Mesendoderm (in vitro differentiated cells): Measurements from ENCODE around the gene TJAP1.

ENCODE experiments used
- DNase-seq: peaks from one replicate; pipeline ENCODE4 v3.0.0; 2013
- H2AK5ac ChIP-seq: 2 replicates; pipeline ENCODE4 v1.6.1; 2013; ENCODE audit warnings: low read length, inconsistent platforms
- H2BK120ac ChIP-seq: 2 replicates; pipeline ENCODE4 v1.6.1; 2013; ENCODE audit warnings: low read depth, mild to moderate bottlenecking, low read length, moderate library complexity, mixed read lengths
- H2BK15ac ChIP-seq: replicated peaks from 2 replicates; pipeline ENCODE4 v1.6.1; 2013; ENCODE audit warnings: low read depth, mild to moderate bottlenecking, moderate library complexity
- H2BK5ac ChIP-seq: 2 replicates; pipeline ENCODE4 v1.6.1; 2013; ENCODE audit warnings: low read length, inconsistent platforms
- H3K18ac ChIP-seq: 2 replicates; pipeline ENCODE4 v1.6.1; 2013; ENCODE audit warnings: mild to moderate bottlenecking, low read length, mixed read lengths
- H3K23ac ChIP-seq: one replicate; pipeline ENCODE4 v1.6.1; 2013; ENCODE audit warnings: low read length
- H3K27ac ChIP-seq: 2 replicates; pipeline ENCODE4 v1.5.1; 2013; ENCODE audit warnings: low read depth, mild to moderate bottlenecking, inconsistent platforms, low read length, moderate library complexity
- H3K27me3 ChIP-seq: 2 replicates; pipeline ENCODE4 v1.6.1; 2013; ENCODE audit warnings: low read length, control low read depth, mild to moderate bottlenecking, inconsistent platforms; ENCODE audit not compliant: insufficient read depth, poor library complexity
- H3K36me3 ChIP-seq: 2 replicates; pipeline ENCODE4 v1.6.1; 2013; ENCODE audit warnings: low read length, inconsistent platforms; ENCODE audit not compliant: control insufficient read depth, insufficient read depth
- H3K4ac ChIP-seq: one replicate; pipeline ENCODE4 v1.6.1; 2013; ENCODE audit warnings: low read depth, mild to moderate bottlenecking, low read length, moderate library complexity
- H3K4me1 ChIP-seq: 2 replicates; pipeline ENCODE4 v1.6.1; 2013; ENCODE audit warnings: low read depth, low read length, inconsistent platforms; ENCODE audit not compliant: control insufficient read depth
- H3K4me2 ChIP-seq: 2 replicates; pipeline ENCODE4 v1.6.1; 2013; ENCODE audit warnings: low read length
- H3K4me3 ChIP-seq: 2 replicates; pipeline ENCODE4 v1.5.1; 2013; ENCODE audit warnings: mild to moderate bottlenecking, low read length
- H3K56ac ChIP-seq: one replicate; pipeline ENCODE4 v1.6.1; 2013; ENCODE audit warnings: low read length
- H3K79me1 ChIP-seq: 2 replicates; pipeline ENCODE4 v1.6.1; 2013; ENCODE audit warnings: low read length, inconsistent platforms
- H3K79me2 ChIP-seq: 2 replicates; pipeline ENCODE4 v1.6.1; 2013; ENCODE audit warnings: mild to moderate bottlenecking, low read length; ENCODE audit not compliant: control insufficient read depth, insufficient read depth
- H3K9ac ChIP-seq: 2 replicates; pipeline ENCODE4 v1.6.1; 2013; ENCODE audit warnings: low read length, inconsistent platforms
- H4K5ac ChIP-seq: one replicate; pipeline ENCODE4 v1.6.1; 2013; ENCODE audit warnings: low read length
- H4K8ac ChIP-seq: one replicate; pipeline ENCODE4 v1.6.1; 2013; ENCODE audit warnings: low read depth, mild to moderate bottlenecking, control low read depth, low read length, moderate library complexity
- WGBS: extraction: QIAGEN DNeasy Blood & Tissue Kit; methylation state at CpG from one replicate; pipeline ENCODE4 v1.1.7; 2013; ENCODE audit warnings: low lambda C conversion rate, missing lambda C conversion rate; ENCODE audit not compliant: insufficient coverage; ENCODE audit errors: extremely low coverage; 5-methylcytosine and 5-hydroxymethylcytosine counted together

The TJAP1 gene

DNA sequence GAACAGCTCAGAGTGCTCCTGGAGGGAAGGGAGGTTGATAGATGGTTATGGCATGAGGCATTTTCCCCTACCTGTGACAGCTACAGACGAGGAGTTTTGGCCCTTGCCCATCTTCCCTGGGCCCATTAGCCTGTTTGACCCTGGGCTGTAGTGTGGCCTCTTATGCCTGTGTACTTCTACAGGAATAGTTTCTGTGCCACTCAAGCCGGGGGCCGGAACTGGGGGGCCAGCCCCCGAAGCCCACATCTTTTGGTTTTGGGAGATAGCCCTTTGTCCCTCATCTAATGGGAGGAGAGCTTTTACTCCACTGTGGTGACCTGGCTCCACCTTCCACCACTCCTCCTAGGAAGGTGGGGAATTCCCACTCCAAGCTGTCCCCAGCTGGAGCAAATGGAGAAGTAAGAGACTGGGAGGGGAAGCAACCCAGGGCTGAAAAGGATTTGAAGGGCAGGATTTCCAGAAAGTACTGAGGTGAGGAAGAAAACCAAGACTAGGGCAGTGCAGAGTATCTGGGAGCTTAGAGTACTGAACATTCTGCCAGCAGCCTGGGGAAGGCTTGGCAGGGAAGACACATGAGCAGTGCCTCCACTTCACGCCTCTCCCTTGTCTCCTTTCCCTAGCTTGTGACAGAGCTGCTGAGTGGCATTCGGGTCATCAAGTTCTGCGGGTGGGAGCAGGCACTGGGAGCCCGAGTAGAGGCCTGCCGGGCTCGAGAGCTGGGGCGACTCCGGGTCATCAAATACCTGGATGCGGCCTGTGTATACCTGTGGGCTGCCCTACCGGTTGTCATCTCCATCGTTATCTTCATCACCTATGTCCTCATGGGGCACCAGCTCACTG lies 43.1 kb upstream of the TJAP1 start:
- Histone ChIP-seq H2BK5ac (no peak overlapping the region), H2BK120ac (no peak overlapping the region), H2AK5ac (no peak overlapping the region), H3K18ac (no peak overlapping the region), H3K4me1 (no peaks in the 10 kb centered on the region), H3K79me1 (no peaks in the 10 kb centered on the region), H3K27me3 (no peaks in the 10 kb centered on the region), H3K4me2 (no peak overlapping the region), H3K9ac (no peak overlapping the region), H2BK15ac (no peak overlapping the region), H3K4me3 (no peak overlapping the region), H3K56ac (no peak overlapping the region), H4K5ac (no peak overlapping the region), H4K8ac (no peak overlapping the region), H3K4ac (no peak overlapping the region), H3K23ac (no peak overlapping the region), H3K27ac (no peak overlapping the region), H3K36me3 (no peaks in the 10 kb centered on the region), H3K79me2 (no peaks in the 10 kb centered on the region)
- WGBS, result no CpG with 5 or more reads among the region's 15 CpGs
- no peak for DNase-seq

- Histone ChIP-seq H4K8ac (no peak overlapping the region), H3K27ac (no peak overlapping the region), H2BK120ac (no peak overlapping the region), H3K56ac (no peak overlapping the region), H3K36me3 (no peaks in the 10 kb centered on the region), H3K79me2 (no peaks in the 10 kb centered on the region), H3K27me3 (no peaks in the 10 kb centered on the region), H4K5ac (no peak overlapping the region), H2BK5ac (no peak overlapping the region), H3K4me1 (no peaks in the 10 kb centered on the region), H3K9ac (no peak overlapping the region), H3K79me1 (no peaks in the 10 kb centered on the region), H3K4ac (no peak overlapping the region), H2BK15ac (no peak overlapping the region), H3K23ac (no peak overlapping the region), H2AK5ac (no peak overlapping the region), H3K4me2 (no peak overlapping the region), H3K18ac (no peak overlapping the region), H3K4me3 (no peak overlapping the region)
- no CpG with 5 or more reads among the region's 4 CpGs for WGBS
- no peak for DNase-seq
Measured at GRCh38 chr6:43434943-43435342, 42.4 kb upstream of the TJAP1 start.

- Histone ChIP-seq H3K18ac (no peak overlapping the region), H2AK5ac (no peak overlapping the region), H3K23ac (no peak overlapping the region), H3K4ac (no peak overlapping the region), H4K5ac (no peak overlapping the region), H4K8ac (no peak overlapping the region), H3K4me3 (no peak overlapping the region), H3K79me1 (no peaks in the 10 kb centered on the region), H3K9ac (no peak overlapping the region), H3K79me2 (no peaks in the 10 kb centered on the region), H3K27me3 (no peaks in the 10 kb centered on the region), H2BK120ac (no peak overlapping the region), H2BK5ac (no peak overlapping the region), H3K56ac (no peak overlapping the region), H3K27ac (no peak overlapping the region), H3K4me2 (no peak overlapping the region), H2BK15ac (no peak overlapping the region), H3K4me1 (no peaks in the 10 kb centered on the region), H3K36me3 (peaks cover 1% of the 10 kb centered on the region)
- no peak for DNase-seq
- WGBS, result no CpG with 5 or more reads among the region's 9 CpGs
Measured at GRCh38 chr6:43435682-43436437, 41.5 kb upstream of the TJAP1 start.

- no peak overlapping the region for H3K18ac ChIP-seq
- H2BK15ac ChIP-seq, result no peak overlapping the region
- H2AK5ac ChIP-seq, result no peak overlapping the region
- no peak overlapping the region for H3K56ac ChIP-seq
- no peaks in the 10 kb centered on the region for H3K4me1 ChIP-seq
- no peaks in the 10 kb centered on the region for H3K79me2 ChIP-seq
- H4K5ac ChIP-seq, result no peak overlapping the region
- no peak overlapping the region for H3K23ac ChIP-seq
- no peak overlapping the region for H3K4me3 ChIP-seq
- DNase-seq, result peak; percentile 17
- no peaks in the 10 kb centered on the region for H3K79me1 ChIP-seq
- H3K4ac ChIP-seq, result no peak overlapping the region
- no peak overlapping the region for H2BK5ac ChIP-seq
- no peak overlapping the region for H4K8ac ChIP-seq
- H3K9ac ChIP-seq, result no peak overlapping the region
- H2BK120ac ChIP-seq, result no peak overlapping the region
- peaks cover 1% of the 10 kb centered on the region for H3K36me3 ChIP-seq
- no peak overlapping the region for H3K27ac ChIP-seq
- no peak overlapping the region for H3K4me2 ChIP-seq
- WGBS, result no CpG with 5 or more reads among the region's 5 CpGs
- no peaks in the 10 kb centered on the region for H3K27me3 ChIP-seq
Measured at GRCh38 chr6:43436577-43437282, 40.6 kb upstream of the TJAP1 start.

DNA sequence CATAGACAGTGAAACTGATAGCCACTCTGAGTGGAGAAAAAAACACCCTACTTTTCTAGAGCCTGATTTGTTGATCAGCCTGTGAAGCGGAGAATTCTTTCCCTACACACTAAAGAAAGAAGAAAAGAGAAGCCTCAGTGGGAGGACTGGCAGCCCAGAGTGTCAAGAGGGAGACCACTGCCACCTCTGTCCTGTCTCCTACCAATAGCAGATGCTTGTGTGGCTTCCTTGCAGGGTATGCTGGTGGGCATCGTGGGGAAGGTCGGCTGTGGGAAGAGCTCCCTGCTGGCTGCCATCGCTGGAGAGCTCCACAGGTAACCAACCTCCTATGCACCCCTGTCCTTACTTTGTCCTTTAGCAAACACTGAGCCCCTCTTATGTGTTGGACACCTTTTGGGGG lies 39.7 kb upstream of the TJAP1 start:
- WGBS, result no CpG with 5 or more reads among the region's 4 CpGs
- Histone ChIP-seq H3K27ac (no peak overlapping the region), H3K4me3 (no peak overlapping the region), H2BK5ac (no peak overlapping the region), H2AK5ac (no peak overlapping the region), H3K56ac (no peak overlapping the region), H3K79me1 (no peaks in the 10 kb centered on the region), H3K27me3 (no peaks in the 10 kb centered on the region), H3K79me2 (no peaks in the 10 kb centered on the region), H3K18ac (no peak overlapping the region), H2BK120ac (no peak overlapping the region), H4K8ac (no peak overlapping the region), H3K23ac (no peak overlapping the region), H4K5ac (no peak overlapping the region), H3K4me1 (no peaks in the 10 kb centered on the region), H3K36me3 (peaks cover 1% of the 10 kb centered on the region), H3K4ac (no peak overlapping the region), H3K4me2 (no peak overlapping the region), H3K9ac (no peak overlapping the region), H2BK15ac (no peak overlapping the region)
- no peak for DNase-seq
